ENCODE results near the gene PROK1.

DNA sequence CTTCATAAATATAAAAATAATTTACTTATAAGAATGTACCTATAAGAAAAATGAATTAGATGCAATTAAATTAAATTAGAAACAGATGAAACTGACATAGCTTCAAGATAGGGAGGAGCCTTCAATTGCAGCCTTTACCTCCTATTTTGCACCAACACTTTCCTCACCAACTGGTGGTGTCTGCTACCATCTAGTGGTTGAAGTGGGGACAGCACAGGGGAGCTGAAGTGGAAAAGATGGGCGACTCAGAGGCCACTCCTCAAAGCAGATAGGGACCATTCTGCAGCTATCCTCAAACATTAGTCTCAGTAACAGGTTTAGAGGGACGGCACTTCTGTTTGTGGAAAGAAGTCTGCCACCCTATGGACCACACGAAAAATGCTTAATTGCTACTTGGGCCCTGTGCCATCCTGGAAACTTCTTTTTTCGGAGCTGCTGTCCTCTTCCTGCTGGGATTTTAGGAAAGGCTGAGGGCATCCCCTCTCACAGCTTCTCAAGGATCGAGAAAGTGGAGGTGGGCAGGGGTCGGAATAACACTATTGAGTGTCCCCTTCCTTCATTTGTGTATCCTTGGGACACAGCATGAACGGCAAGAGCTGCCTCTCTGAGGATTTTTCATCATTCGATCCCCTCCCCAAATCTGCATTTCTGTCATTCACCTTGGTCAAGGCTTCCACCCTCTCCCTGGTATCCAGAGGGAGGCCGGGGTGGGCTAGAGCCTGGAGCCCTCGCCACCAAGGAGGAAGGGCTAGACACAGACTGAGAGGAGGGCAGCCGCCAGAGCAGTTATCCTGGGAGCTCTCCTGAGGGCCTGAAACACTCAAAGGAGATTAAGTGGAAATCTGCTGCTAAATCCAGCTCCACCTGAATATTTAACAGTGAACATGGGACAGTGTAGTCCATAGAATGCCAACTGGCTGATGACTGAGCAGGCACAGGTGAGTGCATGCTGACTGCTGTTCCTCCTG lies 9.6 kb downstream of the PROK1 start:
- TF ChIP-seq POLR2A (IDR thresholded peaks at IDR 0.05) (no peak), POLR2AphosphoS5 (IDR thresholded peaks at IDR 0.05; ENCODE audit: insufficient read depth in 1 of 2, low read depth in 1 of 2) (no peak)
